DMS 273 (cell line): Measurements from ENCODE around the gene IDNK.
A peak's percentile ranks its signal among the peaks of the same experiment; 100 is the strongest.
"Not testable (repeated sequence)": the region's sequence is repeated elsewhere in the genome, so short reads cannot be mapped to it uniquely, and the experiment has no call there.

Experiments
- DNase-seq: peaks from one replicate; lab custom pipeline; 2025; ENCODE audit not compliant: unreplicated experiment; lab: John Stamatoyannopoulos, UW

Gene IDNK

GRCh38 chr9:83622939-83623678, at the start of gene IDNK:
IDNK (plus strand) TSS chr9:83623143; CDS start chr9:83623172, 29 bp downstream.
- peak; percentile 91 for DNase-seq

- no peak for DNase-seq
Observed at GRCh38 chr9:83574482-83574881, 48.5 kb upstream of the IDNK start.

- no peak for DNase-seq
Observed at GRCh38 chr9:83582029-83582428, 40.9 kb upstream of the IDNK start.

- DNase-seq: peak; percentile 77
Observed at GRCh38 chr9:83583151-83584014, 39.6 kb upstream of the IDNK start.

DNA sequence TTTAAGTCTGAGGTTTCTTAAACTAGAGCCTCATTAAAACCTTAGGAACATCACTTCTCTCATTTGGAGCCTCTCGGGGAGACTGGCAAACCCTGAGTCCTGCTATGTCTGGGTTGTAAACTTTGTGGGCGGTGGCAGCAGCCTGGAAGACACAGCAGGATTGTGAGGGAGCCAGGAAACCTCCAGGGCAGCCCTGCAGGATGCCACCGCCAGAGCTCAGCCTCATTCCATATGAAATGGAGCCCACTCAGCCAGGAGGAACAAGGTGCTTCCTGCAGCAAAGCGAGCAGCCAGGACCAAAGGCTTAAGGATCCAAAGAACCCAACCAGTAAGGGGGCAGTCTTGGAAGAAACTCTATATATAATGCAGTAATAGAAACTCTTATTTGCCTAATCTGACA, 37.9 kb upstream of the IDNK start:
- no peak for DNase-seq

- DNase-seq: no peak
Observed at GRCh38 chr9:83588256-83588655, 34.7 kb upstream of the IDNK start.

DNA sequence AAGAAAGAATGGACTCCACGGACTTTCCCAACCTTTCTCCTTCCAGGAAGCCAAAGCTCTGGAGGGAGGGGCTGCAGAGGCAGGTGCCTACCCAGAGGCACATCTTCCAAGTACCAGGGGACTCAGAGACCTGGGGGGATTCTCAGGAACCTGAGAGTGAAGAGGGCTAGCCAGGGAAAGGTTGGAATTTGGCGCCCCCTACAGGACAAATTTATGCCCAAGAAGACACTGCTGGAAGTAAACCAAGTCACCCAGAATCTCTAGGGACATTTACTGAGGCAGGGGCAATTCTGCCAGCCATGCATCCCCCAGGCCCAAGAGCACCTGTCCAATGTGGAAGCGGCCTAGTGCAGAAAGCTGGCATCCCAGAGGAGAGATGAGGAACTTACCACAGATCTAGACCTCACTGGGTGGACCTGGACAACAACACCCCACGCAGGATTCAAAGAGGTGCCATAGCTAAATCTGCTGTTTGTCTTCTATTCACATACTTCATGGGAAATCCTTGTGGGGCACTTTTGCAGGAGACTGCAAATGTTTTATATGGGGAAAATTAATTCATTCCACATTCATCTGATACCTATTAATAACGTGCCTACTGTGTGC, 25.9 kb upstream of the IDNK start:
- DNase-seq: peak; percentile 68

GRCh38 chr9:83598487-83598886, 24.5 kb upstream of the IDNK start:
- DNase-seq: no peak

GRCh38 chr9:83599071-83599470, 23.9 kb upstream of the IDNK start:
- DNase-seq: no peak

DNA sequence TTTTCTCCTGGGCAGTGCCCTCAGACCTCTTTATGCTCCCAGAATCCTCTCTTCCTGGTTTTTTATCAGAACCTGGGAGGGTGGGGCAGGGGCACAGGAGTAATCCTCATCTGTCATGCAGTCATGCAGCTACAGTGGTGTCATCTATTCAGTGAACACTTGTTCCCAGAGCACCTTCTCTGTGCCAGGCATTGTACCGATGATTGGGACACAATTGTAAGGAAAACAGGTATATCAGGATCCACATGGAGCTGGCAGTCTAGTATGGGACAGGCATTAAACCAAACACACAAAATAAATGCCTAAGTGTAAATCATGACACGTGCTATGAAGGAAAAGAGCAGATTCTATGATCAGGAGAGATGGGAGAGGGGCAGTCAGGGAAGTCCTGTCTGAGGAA, 21.5 kb upstream of the IDNK start:
- no peak for DNase-seq

DNA sequence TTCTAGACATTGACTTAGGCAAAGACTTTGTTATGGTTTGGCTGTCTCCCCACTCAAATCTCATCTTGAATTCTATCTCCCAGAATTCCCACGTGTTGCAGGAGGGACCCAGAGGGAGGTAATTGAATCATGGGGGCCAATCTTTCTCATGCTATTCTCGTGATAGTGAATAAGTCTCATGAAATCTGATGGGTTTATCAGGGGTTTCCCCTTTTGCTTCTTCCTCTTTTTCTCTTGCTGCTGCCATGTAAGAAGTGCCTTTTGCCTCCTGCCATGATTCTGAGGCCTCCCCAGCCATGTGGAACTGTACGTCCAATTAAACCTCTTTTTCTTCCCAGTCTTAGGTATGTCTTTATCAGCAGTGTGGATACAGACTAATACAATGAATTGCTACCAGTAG, 15.3 kb upstream of the IDNK start:
- DNase-seq: not testable (repeated sequence)

- DNase-seq: not testable (repeated sequence)
Observed at GRCh38 chr9:83613298-83613697, 9.6 kb upstream of the IDNK start.

DNA sequence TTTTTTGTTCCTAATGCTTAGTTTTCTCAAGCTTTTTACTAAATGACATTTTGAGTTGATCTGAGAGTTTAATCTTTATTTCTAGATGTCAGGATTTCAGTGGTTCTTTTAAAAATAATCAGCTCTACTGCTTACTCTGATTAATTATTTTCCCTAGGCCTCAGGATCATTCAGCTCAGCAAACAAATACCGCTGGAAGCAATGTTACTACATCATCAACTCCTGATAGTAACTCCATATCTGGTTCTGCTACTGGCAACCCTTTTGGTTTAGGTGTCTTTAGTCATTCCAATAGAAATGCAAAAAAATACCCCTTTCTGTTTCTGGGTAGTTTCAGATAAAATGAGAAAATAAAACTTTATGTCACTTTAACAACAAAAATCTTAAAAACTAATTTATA, 5.6 kb upstream of the IDNK start:
- no peak for DNase-seq

- peak; percentile 82 for DNase-seq
Observed at GRCh38 chr9:83620841-83621636, 1.9 kb upstream of the IDNK start.

DNA sequence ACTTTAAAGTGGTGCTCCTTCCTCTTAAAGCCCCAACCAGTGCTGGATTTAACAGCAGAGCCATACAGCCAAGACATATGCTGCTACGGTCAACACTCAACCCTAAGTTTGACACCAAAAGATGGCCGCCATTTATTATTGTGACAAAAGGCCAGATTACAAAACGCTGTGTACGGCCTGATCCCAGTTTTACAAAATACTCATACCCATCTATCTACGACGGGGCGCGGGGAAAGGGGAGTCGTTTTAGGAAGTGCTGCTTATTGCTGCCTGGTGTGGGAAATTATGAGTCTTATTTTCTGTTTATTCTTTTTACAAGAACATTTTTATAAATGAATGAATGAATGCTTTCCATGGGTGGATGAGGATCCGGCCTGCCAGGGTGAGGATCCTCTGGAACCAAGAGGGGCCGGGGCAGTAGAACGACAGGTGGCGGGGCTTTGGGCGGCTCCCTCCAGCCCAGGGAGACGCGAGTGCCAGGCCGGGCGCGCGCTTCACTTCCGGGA, 457 bp upstream of the IDNK start:
- DNase-seq: no peak

- no peak for DNase-seq
Observed at GRCh38 chr9:83623679-83624076, 735 bp downstream of the IDNK start.

DNA sequence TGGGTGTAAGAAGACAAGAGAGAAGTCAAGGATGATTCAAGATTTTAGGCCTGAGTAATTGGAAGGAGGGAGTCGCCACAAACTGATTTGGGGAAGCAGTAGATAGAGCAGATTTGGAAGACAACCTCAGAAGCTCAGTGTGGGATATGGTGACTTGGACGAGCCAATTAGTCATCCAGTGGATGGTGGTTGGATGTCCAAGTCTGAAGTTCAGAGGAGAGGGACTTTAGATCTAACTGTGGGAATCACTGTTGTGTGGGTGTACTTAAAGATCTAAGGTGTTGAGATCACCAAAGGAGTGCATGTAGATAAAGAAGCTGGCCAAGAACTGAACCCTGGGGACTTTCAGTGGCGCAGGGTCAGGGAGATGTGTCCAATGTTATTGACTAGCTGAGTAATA, 2.2 kb downstream of the IDNK start:
- no peak for DNase-seq

DNA sequence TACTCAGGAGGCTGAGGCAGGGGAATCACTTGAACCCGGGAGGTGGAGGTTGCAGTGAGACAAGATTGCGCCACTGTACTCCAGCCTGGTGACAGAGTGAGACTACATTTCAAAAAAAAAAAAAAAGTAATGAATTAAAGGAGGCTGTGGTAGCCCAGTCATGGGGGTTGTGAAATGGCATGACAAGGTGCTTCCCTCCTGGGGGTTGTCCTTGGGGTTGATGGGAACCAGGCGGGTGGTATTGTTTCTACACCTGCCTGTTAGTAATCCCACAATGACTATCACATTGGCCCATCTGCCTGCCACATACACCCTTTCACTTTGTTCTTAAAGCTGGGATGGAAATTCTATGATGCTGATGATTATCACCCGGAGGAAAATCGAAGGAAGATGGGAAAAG, 5.6 kb downstream of the IDNK start:
- DNase-seq: no peak

DNA sequence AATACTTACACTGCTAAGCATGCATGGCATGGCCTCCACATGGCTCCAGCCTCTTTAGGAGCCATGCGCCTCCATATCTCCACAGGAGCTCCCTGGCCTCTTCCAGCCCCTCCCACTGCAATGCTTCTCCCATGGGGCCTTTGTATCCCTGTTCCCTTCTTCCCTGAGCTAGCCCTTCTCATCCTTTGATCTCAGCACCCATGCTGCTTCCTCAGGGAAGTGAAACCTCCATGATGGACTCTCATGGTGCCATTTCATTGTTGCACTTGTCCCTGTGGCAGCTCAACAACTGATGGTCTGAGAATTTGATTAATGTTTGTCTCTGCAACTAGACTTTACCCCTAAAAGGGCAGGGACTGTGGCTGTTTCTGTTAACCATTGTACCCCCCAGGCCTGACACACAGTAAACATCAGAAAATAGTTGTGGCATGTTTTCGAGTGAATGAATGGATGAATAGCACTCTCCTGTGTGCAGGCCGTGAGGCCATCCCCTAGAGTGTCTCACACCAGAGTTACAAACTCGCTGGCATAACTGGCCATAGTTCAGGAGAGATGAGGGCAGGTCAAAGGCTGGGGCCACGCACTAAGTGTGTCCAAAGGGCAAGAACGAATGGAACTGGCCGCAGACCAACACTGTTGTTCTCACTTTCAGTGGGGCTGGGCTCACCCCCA, 6.6 kb downstream of the IDNK start:
- DNase-seq: no peak

GRCh38 chr9:83630938-83631457, 8.1 kb downstream of the IDNK start:
- DNase-seq: peak; percentile 85
